ENCODE measurements around the gene GREB1.
"Not testable (repeated sequence)": the region's sequence is repeated elsewhere in the genome, so short reads cannot be mapped to it uniquely, and the experiment has no call there.

GREB1 gene

DNA sequence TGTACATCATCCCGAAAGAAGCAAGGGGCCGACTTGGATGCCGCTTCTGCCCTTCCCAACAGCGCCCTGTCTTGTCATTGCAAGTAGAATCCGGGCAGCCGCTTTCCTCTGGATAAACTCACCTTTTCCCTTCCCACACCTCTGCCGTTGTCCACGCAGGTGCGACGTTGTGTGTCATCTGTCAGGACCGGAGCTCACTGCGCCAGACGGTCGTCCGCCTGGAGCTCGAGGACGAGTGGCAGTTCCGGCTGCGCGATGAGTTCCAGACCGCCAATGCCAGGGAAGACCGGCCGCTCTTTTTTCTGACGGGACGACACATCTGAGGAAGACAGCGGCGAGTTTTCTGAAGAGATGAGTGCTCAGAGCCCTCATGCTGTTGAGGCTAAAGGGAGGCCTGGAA lies 106.3 kb downstream of the GREB1 start:
- no peak for DNase-seq (ENCODE audit: low read depth)

DNA sequence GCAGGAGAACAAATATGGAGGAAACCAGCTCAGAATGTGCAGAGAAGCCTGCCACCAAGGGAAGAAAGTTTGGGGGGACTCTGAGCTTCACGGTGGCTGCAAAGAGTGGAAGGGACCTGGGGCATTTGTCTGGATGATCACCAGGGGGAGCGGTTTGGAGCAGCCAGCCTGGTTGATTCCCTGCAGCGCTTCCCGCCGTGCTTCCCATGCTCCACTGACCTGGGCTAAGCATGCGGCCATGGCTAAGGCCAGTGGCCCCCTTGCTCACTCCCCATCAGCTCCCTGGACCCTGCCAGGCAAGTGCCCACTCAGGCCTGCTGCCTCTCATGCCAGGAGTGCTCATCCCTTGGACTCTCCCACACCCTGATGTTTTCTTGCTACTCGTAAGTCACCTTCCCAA lies 109.1 kb downstream of the GREB1 start:
- no peak for DNase-seq (ENCODE audit: low read depth)

DNA sequence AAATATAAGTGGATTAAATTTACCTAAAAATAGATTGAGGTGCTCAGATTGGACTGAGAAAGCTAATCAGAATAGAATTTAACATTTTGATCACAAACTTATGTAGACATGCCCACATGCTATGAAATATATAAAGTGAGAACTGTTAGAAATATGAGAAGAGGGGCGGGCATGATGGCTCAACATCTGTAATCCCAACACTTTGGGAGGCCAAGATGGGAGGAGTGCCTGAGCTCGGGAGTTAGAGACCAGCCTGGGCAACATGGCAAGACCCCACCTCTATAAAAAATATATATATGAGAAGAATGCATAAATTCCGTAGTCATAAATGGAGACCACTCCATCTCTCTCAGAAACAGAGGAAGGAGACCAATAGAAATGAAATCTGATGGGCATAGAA lies 110.4 kb downstream of the GREB1 start:
- no peak for DNase-seq (ENCODE audit: low read depth)

DNA sequence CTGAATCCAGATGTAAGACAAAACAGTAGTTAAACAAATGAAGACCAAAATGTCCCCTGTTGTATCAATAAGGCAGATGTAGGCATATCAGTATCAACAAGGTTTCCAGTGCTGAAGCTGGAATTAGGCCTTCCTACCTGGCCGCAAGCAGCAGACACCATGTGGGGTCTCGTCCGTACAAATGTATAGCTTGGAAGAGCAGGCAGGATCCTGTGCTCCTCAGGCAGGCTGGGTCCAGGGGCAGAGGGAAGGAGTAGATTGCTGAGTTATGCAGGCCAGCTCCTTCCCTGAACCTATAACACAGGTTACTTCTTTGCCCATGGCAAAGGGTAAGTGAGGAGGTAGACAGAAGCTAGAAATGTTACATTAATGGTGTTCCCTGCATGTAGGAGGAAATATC lies 112.7 kb downstream of the GREB1 start:
- no peak for DNase-seq (ENCODE audit: low read depth)

DNA sequence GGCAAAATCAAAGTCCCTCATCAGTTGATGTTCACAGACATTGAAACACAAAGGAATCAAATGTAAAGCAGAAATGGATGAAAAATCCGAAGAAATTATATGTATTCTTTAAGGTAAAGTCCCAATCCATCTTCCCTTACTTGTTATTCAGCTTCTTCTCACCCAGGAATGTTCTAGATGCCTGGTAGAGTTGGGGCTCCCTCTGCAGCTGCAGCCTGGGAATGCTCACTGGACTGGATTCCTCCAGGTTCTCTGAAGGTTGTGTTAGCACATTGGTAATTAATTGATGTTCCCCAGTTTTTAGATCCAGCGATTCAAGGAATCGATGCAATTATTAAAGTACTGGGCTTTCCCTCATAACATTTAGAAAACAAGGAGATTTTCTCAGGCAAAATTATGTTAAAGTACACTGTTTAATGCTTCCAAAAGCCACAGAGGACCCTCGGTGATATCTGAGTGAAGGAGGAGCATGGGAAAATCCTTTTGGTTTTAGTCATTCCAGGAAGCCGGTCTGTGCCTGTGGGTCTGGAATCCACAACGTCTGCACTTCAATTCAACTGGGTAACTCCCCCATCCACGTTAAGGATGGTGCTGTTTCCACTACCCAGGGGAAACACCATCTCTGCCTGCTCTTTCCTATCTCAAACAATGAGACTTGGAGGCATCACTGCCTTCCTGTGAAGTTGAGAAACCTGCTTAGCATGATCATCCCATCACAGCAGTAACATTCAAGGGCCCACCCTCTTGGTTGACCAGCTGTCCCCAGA lies 114.2 kb downstream of the GREB1 start:
- peak; percentile 56 for DNase-seq (ENCODE audit: low read depth)

DNA sequence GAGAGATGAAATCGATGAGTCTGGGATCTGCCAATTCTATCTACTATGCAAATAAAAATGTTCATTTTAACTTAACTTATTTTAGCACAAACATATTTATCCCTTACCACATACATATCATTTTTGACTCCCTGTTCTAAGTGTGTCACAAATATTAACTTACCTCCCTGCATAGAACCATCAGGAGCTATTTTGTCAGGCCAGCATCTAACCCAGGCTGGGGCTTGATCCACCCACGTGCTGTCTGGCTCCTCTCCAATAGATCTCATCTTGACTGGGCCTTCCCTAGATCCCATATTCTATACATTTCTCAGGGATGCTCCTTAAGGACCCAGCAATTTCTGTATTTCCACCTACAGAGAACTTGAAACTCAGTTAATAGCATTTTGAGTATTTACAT lies 115.2 kb downstream of the GREB1 start:
- no peak for DNase-seq (ENCODE audit: low read depth)

DNA sequence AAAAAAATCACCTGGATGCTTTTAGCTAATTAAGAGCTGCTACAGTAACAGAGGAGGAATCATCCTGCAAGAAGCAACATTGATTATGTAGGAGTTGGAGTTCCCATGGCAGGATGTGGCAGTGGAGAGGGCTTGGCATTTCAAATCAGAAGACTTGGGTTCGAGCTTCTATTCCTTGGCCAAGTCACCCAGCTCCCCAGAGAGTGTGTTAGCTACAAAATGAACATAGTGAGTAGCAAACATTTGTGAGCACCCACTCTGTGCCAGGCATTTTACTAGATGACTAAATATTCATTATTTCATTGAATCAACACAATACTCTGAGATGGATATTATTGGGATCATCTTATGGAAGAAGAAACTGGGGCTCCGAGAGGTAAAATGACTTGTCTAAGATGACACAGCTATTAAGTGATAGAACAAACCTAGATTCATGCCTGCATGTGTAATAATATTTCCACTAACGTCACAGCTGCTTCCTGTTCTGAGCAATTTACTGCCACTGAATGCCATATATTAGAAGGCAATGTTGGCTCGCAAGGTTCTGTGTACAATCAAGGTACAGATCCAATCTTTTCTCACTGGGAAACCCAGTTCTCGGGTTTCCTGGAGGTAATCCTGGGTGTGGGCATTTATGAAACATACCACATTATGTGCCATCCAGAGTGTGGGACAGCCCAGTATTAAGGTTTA lies 118.2 kb downstream of the GREB1 start:
- DNase-seq (ENCODE audit: low read depth), result no peak

DNA sequence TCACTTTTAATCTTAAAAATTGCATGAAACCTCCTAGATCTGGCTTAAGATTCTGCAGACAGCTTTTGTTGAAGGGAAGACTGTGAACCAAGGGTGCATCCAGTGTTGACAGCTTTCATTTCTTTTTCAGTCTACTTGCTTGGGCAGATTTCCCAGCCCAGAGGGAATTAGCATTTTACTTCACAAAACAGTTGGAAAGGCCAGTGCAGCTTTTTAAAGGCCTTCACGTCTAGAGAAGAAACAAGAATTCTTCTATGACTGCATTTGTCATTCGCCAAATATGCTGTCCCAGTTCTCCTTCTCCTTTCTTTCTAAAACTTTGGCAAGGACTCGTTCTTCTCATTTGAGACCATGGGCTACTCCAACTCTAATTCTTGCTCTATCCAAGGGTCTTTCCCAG lies 118.7 kb downstream of the GREB1 start:
- DNase-seq (ENCODE audit: low read depth), result no peak

DNA sequence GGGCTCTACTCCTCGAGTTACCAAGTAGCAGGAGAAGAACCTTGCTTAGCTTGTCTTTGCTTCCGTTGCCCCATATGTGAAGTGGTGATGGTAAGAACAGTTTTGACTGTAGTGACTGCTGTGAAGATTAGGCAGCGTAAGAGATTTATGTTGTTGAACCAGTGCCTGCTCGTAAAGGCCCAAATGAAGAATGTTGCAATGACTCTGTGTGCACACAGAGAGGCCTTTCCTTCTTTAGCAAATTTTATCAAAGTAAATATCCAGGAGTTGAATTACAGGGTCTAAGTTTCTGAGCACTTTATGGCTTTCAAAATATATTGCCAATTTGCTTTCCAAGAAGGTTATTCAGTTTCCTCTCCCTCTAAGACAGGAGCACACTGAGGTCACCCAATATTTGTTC lies 121.7 kb downstream of the GREB1 start:
- DNase-seq (ENCODE audit: low read depth), result no peak

DNA sequence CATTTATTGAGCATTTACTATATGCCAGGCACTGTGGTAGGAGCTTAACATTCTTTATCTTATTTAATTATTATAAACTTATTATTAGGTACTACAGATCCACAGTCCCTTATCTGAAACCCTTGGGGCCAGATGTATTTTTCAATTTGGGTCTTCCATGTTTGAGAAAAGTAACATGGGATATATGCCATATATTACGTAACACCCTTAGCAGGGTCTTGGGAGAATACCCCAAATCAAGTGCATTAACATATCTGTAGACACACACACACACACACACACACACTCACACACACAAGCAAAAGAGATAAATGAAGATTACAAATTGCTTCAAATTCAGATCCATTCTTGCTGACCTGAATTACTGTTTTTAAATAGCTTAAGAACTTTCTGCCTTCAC lies 122.4 kb downstream of the GREB1 start:
- DNase-seq (ENCODE audit: low read depth), result no peak

DNA sequence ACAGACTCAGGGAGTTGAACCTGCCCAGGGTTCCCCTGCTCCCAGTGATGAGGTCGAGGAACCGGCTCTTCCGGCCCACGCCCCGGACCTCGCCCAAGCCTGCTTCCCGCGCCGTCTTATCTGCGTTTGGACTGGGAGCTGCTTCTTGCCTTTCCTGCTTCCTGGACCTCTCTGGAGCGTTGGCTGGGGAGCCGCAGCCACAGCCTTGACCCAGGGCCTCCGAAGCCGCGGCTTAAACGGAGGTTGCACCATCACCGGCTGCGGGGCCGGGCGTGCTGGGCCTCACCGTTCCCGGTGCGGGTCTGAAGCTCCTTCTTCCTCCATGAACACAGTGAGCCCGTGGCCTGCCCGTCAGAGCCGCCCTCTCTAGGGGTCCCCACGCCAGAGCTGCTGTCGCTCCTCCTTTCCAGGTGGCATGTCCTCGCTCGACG lies 122.8 kb downstream of the GREB1 start:
- DNase-seq (ENCODE audit: low read depth), result no peak

DNA sequence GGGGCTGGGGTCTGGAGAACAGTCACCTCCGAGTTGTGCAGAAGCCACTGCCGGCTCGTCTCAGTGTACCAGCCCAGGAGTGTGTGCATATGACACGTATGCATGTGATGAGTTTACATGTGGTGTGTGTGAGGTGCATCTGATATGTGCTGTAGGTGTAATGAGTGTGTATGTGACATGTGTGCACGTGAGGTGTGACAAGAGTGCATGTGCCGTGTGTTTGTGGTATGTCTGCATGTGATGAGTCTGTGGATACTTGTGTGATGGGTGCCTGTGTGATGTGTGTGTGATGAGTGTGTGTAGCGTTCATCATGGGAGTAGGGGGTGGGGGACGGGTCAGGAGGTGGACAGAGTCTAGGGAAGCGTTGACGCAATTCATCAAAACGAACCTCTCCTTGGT lies 123.3 kb downstream of the GREB1 start:
- no peak for DNase-seq (ENCODE audit: low read depth)

DNA sequence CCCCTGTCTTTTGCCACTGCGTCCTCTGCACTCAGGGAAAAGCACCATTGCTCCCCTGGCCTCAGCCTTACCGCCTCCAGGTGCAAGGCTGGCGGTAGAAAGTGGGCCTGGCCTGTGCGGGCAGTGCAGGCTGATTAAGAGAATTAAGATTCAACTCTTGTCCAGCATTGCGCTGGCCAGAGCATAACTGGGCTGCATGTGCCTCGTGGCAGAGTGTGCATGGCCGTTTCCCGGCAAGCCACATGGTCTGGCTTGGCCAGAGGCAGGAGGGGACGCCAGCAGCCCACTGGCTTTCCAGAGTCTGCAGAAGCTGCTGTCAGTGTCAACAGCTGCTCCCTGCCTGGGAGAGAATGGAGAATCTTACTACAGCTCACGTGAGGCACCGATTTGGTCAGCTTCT lies 123.8 kb downstream of the GREB1 start:
- DNase-seq (ENCODE audit: low read depth), result no peak

DNA sequence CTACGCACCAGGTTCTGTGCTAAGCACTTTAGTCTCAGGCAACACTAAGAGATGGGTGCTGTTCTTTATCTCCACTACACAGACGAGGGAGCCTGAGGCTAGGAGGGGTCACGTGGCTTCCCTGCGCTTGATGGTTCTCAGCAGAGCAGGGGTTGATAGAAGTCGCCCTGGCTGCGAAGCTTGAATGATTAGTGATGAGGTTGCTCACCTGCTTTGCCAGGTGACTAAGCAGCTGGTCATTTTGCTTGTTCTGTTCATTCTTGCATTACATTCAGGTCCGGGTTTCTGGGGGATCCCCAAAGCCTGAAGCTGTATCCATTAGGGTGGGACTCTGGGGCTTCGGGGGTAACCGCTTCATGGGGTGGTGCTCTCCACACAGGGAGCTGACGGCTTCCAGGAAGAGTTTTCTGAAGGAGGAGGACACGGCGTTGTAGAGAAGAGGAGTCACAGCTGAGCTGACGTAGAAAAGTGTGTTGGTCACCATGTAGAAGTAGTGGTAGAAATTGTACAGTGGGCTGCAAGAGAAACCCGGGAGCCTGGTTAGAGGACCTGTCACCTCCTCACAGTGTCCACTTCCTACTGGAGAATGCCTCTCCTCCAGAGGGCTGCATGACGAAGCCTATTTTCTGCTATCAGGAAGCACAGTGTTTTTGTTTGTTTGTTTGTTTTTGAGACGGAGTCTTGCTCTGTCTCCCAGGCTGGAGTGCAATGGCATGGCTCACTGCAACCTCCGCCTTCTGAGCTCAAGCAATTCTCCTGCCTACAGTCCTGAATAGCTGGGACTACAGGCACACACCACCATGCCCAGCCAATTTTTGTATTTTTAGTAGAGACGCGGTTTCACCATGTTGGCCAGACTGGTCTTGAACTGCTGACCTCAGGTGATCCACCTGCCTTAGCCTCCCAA lies 124.6 kb downstream of the GREB1 start:
- DNase-seq (ENCODE audit: low read depth), result no peak

DNA sequence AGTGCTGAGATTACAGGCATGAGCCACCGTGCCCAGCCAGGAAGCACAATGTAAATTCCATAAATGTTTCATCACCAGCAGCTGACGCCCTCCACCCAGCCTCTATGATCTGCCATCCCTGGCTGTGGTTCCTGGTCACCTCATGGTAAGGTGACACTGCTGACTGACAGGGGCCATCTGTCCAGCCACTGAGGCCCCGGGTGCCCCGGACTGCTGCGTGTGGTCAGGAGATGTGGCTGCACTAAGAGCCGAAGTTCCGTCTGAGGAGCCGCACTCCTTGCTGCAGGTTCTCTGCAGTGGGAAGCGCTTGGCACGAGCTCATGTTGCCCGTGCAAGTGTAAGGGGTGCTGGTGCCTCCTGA lies 125.2 kb downstream of the GREB1 start:
- DNase-seq (ENCODE audit: low read depth), result no peak

DNA sequence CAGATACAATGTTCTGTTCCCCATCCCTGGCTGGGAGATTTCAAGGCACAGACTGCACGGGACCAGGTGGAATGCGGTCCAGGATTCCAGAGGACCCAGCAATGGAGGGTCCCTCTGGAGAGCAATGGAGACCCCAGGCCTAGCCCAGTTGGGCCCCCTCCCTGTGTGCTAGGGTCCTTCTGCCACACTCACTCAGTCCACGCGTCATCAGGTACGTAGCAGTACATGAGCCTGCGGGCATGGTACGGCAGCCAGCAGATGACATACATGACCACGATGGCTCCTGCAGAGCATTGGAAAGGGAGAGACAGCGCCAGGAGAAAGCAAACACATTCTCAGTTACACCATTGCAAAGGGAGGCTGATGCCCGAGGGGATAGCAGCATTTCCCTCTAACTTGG lies 126.0 kb downstream of the GREB1 start:
- no peak for DNase-seq (ENCODE audit: low read depth)

DNA sequence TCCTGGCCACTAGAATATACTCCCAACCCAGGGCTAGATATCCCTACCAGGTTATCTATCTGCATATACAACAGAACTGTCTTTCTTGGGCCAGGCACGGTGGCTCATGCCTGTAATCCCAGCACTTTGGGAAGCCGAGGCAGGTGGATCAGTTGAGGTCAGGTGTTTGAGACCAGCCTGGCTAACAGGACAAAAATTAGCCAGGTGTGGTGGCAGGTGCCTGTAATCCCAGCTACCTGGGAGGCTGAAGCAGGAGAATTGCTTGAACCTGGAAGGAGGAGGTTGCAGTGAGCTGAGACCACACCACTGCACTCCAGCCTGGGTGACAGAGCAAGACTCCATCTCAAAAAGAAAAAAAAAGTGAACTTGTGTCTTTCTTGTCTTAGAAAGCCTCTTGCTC lies 126.6 kb downstream of the GREB1 start:
- DNase-seq (ENCODE audit: low read depth), result not testable (repeated sequence)

DNA sequence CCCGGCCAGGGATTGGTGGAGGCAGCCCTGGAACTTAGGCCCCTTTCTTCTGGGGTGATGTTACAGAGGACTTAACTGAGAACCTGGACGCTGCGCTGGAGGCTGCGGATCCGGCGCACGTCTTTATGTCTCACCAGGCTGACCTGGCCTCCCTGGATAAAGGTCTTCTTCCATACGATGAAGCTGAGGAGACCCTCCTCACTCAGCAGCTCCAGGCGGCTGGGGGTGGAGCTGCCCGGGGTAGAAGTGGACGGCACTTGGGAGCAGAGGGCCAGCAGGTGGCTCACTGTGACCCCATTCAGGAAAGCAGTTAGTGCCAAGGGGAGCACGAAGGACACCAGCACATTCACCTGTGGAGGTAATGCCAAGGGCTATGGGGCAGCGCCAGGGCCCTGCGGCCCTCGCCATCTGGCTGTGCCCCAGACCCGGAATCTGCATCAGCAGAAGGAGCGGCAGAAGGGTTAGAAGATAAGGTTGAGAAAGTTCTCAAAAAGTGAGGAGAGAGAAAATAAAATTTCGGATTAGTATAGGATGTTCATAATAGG lies 128.1 kb downstream of the GREB1 start:
- DNase-seq (ENCODE audit: low read depth), result no peak

DNA sequence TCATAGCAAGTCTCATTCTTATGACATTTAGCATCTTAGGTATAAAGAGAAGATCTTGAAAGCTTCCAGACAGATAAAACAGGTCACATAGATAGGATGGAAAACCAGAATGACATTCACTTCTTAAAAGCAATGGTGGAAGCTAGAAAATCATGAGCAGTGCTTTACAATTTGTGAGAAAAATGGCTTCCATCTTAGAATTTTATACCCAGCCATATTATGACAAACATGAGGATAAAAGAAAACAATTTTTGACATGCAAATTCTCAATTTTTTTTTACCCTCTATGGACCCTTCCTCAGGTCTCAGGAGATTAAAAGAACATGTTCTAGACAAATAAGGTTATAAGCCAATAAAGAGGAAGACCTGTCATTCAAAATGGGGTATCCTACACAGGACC lies 129.0 kb downstream of the GREB1 start:
- DNase-seq (ENCODE audit: low read depth), result no peak

DNA sequence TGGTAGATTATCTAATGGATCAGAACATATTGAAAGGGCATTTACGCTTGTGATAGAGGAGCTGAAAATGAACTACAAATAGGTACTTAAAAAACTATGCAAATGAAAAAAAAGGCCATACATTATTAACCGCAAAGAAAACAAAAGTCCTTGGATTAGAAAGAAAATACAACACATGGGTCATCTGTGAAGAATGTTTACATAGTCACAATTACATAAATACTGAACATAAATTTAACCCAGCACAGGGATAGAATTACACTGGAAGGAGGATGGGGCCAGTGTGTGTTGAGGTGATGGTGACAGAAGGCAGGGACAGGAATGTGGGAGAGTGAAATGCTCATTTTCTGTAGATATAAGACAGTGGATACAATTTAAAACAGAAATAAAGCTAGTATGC lies 129.6 kb downstream of the GREB1 start:
- DNase-seq (ENCODE audit: low read depth), result no peak

DNA sequence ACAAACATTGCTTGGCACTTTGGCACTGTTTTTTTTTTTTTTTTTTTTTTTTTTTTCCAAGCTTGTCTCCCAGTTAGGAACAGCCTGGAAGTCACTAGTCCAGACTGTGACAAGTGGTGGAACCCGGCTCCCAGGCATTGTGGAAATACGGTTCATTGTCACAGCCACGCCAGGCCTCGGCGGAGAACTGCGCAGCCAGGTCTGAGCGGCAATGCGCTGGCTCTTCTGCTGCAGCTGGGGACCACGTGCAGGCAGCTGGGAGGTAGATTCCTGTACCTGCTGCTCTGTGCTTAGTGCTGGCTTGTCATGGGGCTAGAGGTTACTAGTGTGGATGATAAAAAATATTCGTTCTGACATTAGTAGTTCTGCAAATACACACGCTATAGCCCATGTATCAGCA lies 131.2 kb downstream of the GREB1 start:
- DNase-seq (ENCODE audit: low read depth), result no peak

DNA sequence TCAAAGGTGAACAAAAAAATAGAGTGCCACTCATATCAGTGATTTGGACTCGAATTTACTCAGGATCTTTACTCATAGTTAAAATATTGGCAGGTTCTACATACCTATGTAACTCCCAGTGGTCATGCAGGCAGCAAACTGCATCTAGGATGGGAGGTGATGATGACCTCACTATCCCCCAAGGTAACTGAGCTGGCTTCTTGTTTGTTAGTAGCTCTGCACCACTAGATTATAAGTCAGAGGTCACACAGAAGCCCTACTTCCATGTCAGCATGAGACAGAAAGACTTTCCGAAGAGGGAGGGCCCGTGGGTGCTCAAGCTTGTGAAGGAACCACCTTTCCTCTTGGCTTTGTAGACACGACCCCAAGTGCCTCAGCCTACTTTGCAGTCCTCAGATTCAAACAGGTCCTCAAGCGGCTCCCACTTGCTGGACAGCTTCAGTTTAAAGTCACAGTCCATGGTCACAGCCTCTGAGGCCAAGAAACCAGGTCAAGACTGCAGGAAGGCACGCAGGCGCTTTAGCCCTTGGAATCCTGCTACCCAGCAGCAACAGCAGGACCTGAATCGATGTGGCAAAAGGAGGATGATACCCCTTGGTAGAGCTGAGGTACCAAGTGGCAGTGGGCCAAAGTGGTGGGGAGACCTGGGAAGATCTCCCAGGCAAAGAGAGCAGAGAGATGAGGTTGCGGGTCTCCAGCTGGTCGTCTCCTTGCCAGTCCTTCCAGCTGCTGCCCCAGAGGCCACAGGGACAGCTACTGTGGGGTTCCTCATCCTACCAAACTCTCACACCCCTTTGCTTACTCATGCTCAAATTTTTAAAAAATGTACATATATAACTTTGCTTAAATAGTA lies 131.9 kb downstream of the GREB1 start:
- DNase-seq (ENCODE audit: low read depth), result no peak

Data from amniotic epithelial cell (primary cell).